ENCODE data around the gene HTRA2. TPM values are rescaled to one million over a fixed set of nuclear protein-coding genes. Genes with fewer than 3 reads are reported as not detected.

HTRA2 gene
- total and polyA plus RNA-seq, 4 donors, result 32.0 to 57.3 (median 51.5) TPM

DNA sequence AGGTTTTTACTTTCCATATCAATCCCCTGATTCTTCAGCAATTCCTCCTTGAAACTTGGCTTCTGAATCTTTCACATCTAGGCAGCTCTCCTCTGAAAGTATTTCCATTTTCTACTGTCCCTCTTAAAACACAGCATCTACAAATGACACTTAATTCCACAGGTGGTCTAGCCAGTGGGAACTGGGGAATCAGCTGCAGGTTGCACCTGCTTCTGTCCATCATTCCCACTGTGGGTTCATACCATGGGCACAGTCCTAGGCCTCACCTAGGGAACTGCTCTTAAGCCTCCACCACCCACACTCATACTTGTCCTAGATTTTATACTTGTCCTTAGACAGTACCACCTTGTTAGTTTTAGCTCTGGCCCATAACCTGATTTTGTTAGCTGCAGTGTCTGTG is 21.8 kb downstream of the HTRA2 start:
- Histone ChIP-seq H3K4me1 (ENCODE audit: control insufficient read depth, insufficient read depth, low read length) (peaks cover 58% of the 10 kb centered on the region), H3K27me3 (ENCODE audit: control insufficient read depth, insufficient read depth, low read length) (peaks cover 23% of the 10 kb centered on the region)
- no peak for DNase-seq (ENCODE audit: low read depth in 4 of 6, low spot score in 6 of 6)

DNA sequence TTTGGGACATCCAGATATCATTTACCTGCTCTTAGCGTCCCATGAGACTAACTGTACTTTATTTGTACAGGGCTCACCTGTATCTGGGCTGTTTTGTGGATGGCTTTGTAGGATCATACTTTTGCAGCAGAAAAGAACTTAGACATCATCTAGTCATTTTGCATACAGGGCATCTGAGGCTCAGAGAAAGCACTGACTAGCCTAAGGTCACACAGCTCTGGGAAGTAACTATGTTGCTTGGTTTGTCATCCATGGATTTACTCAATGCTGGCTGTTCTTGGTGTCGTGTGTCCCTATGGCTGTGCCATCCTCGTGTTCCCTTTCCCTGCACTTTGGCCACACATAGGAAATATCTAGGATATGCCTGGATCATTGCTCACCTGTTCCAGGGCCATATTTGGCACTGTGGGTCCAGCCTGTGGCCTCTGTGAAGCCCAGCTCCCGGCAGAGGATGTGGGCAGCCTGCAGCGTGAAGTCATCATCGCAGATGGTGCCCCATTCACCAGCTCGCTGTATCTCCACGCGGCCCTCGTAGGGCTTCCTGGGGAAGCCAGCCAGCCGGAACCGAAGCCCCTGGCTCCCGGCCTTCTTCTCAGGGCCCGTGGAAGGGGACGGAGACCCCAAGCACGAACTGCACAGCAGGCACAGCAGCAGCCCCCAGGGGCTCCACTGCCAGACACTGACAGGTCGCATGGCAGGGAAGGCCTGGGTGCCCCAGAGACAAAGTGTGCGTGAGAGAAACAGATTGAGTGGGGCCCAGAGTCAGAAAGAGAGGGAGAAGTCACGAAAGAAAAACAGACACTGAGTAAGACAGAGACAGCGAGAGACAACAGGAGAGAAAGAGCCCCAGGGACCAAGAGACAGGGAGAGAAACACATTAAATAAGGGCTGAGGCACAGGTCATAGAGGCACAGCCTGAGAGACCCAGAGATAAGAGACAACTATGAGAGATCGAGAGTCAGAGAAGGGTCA is 22.5 kb downstream of the HTRA2 start:
- no peak for DNase-seq (ENCODE audit: low read depth in 4 of 6, low spot score in 6 of 6)
- Histone ChIP-seq H3K9me3 (ENCODE audit: control insufficient read depth, insufficient read depth, low read length) (no peaks in the 10 kb centered on the region), H3K36me3 (ENCODE audit: control insufficient read depth, insufficient read depth, low read length) (peaks cover 20% of the 10 kb centered on the region), H3K4me3 (ENCODE audit: low read depth, low read length) (peak overlapping the region; percentile 77), H3K27ac (ENCODE audit: low read depth, low read length) (peak overlapping the region; percentile 95), H3K27me3 (ENCODE audit: control insufficient read depth, insufficient read depth, low read length) (peaks cover 25% of the 10 kb centered on the region), H3K4me1 (ENCODE audit: control insufficient read depth, insufficient read depth, low read length) (peaks cover 58% of the 10 kb centered on the region)
- 58% methylated on average over 21 of the region's 21 CpGs for WGBS (ENCODE audit: insufficient coverage)

More for the DNA sequence above, 21.8 kb downstream of the HTRA2 start:
- no peaks in the 10 kb centered on the region for H3K9me3 ChIP-seq (ENCODE audit: control insufficient read depth, insufficient read depth, low read length)
- H3K27ac ChIP-seq (ENCODE audit: low read depth, low read length), result no peak overlapping the region
- H3K36me3 ChIP-seq (ENCODE audit: control insufficient read depth, insufficient read depth, low read length), result peaks cover 15% of the 10 kb centered on the region
- no peak overlapping the region for H3K4me3 ChIP-seq (ENCODE audit: low read depth, low read length)

DNA sequence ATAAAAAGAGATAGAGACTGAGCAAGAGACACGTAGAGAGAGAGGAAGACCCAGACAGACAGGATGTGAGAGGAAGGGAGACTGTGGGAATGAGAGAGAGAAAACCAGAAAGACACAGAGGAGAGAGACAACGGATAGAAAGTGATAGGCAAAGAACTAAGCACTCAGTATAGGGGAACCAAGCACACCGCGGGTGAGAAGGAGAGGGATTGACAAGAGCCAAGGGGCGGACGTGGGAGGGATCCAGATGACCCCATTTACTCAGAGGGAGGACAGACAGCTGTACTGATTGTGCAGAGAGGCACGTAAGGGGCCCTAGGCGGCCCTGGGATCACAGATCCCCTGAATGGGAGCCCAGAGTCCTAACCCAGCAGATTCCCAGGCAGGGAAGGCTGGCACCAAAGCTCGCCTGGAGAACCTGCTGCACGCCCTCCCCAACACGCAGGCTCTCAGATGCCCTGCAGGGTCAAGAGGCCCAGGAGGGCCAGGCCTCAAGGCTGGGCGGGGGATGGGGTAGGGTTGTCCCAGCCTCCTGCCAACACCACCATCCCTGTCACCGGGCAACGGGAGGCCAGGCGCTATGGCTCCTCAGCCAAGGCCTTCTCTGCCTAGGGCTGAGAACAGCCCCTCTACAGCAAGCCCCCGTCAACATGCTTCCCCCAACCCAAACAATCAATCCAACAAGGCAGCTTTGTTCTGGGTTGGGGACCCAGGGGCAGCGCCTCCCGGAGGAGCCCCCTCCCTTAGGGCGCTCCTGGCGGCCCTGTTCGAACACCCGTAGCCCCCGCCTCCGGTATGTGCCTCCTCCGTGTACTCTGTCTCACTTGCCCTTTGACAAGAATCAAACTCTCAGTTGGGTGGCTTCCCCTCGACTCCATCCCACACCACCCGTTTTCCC is 23.4 kb downstream of the HTRA2 start:
- H3K27me3 ChIP-seq (ENCODE audit: control insufficient read depth, insufficient read depth, low read length), result peaks cover 25% of the 10 kb centered on the region
- WGBS (ENCODE audit: insufficient coverage), result 15% methylated on average over 26 of the region's 27 CpGs
- peaks cover 57% of the 10 kb centered on the region for H3K4me1 ChIP-seq (ENCODE audit: control insufficient read depth, insufficient read depth, low read length)
- H3K4me3 ChIP-seq (ENCODE audit: low read depth, low read length), result peak overlapping the region; percentile 77
- no peaks in the 10 kb centered on the region for H3K9me3 ChIP-seq (ENCODE audit: control insufficient read depth, insufficient read depth, low read length)
- H3K36me3 ChIP-seq (ENCODE audit: control insufficient read depth, insufficient read depth, low read length), result peaks cover 20% of the 10 kb centered on the region
- peak in 2 of 6 donors; percentile 56 to 67 for DNase-seq (ENCODE audit: low read depth in 4 of 6, low spot score in 6 of 6)
- peak overlapping the region; percentile 95 for H3K27ac ChIP-seq (ENCODE audit: low read depth, low read length)

DNA sequence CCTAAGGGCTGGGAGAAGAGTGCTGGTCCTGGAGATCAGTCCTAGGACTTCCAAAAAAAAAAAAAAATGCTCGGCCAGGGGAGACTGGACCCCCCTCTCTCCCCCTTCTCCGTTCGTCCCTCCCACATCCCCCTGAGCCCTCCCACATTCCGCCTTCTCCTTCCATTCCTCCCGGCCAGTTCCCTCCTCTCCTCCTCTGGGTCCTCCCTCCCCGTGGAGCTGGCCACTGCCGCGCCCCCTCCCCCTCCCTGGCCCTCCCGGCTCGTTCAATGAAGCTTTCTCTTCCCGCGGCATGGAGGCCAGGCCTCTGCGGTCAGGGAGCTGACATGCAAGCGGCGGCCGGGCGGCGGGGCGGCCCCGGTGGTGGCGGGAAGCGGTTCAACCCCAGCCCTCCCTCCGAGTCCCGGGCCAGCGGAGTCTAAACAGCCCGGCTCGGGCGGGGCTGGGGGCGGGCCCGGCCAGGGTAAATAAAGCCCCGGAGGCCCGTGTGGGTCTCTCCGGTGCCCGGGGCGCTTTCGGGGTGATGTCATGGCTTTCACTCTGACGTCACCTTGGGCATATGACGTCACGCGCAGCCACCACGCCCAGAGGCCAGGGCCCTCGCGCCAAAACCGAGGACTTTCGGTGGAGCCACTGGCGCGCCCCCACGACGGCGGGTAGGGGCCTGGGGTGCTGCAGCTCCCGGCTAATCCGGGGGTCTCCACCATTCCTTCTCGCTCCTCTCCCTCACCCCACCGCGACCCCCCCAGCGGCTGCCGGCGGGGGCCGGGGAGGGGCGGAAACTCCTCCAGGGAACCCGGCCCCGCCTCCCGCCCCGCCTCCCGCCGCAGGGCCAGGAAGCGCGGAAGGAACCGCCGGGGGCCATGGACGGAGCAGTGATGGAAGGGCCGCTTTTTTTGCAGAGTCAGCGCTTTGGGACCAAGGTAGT is 24.4 kb downstream of the HTRA2 start, which contains the start of the genes DOK1 and LOXL3:
Gene DOK1 (plus strand): TSS at position 829 of the 928 bp plus-strand sequence. CDS start 35 bp downstream, at position 864.
Gene LOXL3 (minus strand): TSS at position 51 of the 928 bp plus-strand sequence. CDS start 1,308 bp downstream, outside the sequence.
- no peaks in the 10 kb centered on the region for H3K9me3 ChIP-seq (ENCODE audit: control insufficient read depth, insufficient read depth, low read length)
- peak in 3 of 6 donors; percentile 73 to 95 (median 89) for DNase-seq (ENCODE audit: low read depth in 4 of 6, low spot score in 6 of 6)
- H3K4me1 ChIP-seq (ENCODE audit: control insufficient read depth, insufficient read depth, low read length), result peaks cover 50% of the 10 kb centered on the region
- peak within 1 kb of the TSS; percentile 77 for H3K4me3 ChIP-seq (ENCODE audit: low read depth, low read length)
- H3K36me3 ChIP-seq (ENCODE audit: control insufficient read depth, insufficient read depth, low read length), result peaks cover 20% of the 10 kb centered on the region
- peak within 1 kb of the TSS; percentile 95 for H3K27ac ChIP-seq (ENCODE audit: low read depth, low read length)
- peaks cover 25% of the 10 kb centered on the region for H3K27me3 ChIP-seq (ENCODE audit: control insufficient read depth, insufficient read depth, low read length)
- WGBS (ENCODE audit: insufficient coverage), result 0% methylated on average over 71 of the region's 73 CpGs

DNA sequence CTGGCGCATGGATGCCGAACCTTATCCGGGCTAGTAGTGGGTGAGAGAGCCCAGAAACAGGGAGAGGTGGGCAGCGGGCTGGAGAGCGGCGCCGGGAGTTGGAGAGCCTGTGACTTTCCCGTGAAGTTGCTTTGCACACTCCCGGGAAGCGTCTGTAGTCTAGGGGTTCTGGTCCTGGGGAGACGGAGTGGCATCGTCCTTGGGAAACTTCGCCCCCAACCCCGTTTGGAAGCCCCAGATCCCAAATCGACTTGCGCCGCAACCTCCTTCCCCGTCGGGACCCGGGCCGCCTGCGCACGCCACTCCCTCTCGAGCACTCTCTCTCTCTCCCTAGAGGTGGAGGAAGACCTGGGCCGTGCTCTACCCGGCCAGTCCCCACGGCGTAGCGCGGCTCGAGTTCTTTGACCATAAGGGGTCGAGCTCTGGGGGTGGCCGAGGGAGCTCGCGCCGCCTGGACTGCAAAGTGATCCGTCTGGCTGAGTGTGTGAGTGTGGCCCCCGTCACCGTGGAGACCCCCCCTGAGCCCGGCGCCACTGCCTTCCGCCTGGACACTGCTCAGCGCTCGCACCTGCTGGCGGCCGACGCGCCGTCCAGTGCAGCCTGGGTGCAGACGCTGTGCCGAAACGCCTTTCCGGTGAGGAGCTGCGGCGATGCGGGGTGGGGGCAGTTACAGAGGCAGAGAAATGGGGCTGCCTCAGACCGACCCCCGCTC is 25.2 kb downstream of the HTRA2 start:
- DNase-seq (ENCODE audit: low read depth in 4 of 6, low spot score in 6 of 6), result no peak
- Histone ChIP-seq H3K27ac (ENCODE audit: low read depth, low read length) (peak overlapping the region; percentile 95), H3K4me3 (ENCODE audit: low read depth, low read length) (peak overlapping the region; percentile 77), H3K4me1 (ENCODE audit: control insufficient read depth, insufficient read depth, low read length) (peaks cover 42% of the 10 kb centered on the region), H3K36me3 (ENCODE audit: control insufficient read depth, insufficient read depth, low read length) (peaks cover 14% of the 10 kb centered on the region), H3K9me3 (ENCODE audit: control insufficient read depth, insufficient read depth, low read length) (no peaks in the 10 kb centered on the region), H3K27me3 (ENCODE audit: control insufficient read depth, insufficient read depth, low read length) (peaks cover 24% of the 10 kb centered on the region)
- WGBS (ENCODE audit: insufficient coverage), result 1% methylated on average over 54 of the region's 58 CpGs

DNA sequence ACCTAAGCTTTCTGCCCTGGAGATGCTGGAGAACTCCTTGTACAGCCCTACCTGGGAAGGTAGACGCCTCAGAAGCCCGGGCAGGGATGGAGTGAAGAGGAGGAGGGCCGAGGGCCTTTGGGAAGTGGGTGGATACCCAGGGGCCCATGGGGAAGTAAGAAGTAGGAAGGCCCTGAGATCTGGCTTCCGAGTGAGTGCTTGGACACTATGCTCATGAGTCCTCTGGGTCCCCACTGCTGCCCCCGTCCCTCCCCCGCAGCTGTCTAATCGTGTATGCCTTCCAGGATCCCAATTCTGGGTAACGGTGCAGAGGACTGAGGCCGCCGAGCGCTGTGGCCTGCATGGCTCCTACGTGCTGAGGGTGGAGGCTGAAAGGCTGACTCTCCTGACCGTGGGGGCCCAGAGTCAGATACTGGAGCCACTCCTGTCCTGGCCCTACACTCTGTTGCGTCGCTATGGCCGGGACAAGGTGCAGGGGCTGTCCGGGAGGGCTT is 25.9 kb downstream of the HTRA2 start:
- Histone ChIP-seq H3K9me3 (ENCODE audit: control insufficient read depth, insufficient read depth, low read length) (no peaks in the 10 kb centered on the region), H3K4me3 (ENCODE audit: low read depth, low read length) (peak overlapping the region; percentile 77), H3K27ac (ENCODE audit: low read depth, low read length) (peak overlapping the region; percentile 95), H3K27me3 (ENCODE audit: control insufficient read depth, insufficient read depth, low read length) (peaks cover 31% of the 10 kb centered on the region), H3K4me1 (ENCODE audit: control insufficient read depth, insufficient read depth, low read length) (peaks cover 38% of the 10 kb centered on the region), H3K36me3 (ENCODE audit: control insufficient read depth, insufficient read depth, low read length) (peaks cover 14% of the 10 kb centered on the region)
- WGBS (ENCODE audit: insufficient coverage), result 46% methylated on average over 17 of the region's 17 CpGs
- no peak for DNase-seq (ENCODE audit: low read depth in 4 of 6, low spot score in 6 of 6)

DNA sequence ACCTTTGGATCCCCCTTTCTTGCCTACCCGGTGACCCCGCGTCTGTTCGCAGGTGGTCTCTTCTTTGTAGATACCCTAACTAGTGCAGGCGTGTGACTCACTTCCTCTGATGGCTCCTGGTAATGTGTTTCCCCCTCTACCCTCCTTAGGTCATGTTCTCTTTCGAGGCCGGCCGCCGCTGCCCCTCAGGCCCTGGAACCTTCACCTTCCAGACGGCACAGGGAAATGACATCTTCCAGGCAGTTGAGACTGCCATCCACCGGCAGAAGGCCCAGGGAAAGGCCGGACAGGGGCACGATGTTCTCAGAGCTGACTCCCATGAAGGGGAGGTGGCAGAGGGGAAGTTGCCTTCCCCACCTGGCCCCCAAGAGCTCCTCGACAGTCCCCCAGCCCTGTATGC is 26.4 kb downstream of the HTRA2 start:
- Histone ChIP-seq H3K4me1 (ENCODE audit: control insufficient read depth, insufficient read depth, low read length) (peaks cover 38% of the 10 kb centered on the region), H3K4me3 (ENCODE audit: low read depth, low read length) (no peak overlapping the region), H3K9me3 (ENCODE audit: control insufficient read depth, insufficient read depth, low read length) (no peaks in the 10 kb centered on the region), H3K36me3 (ENCODE audit: control insufficient read depth, insufficient read depth, low read length) (peaks cover 14% of the 10 kb centered on the region), H3K27me3 (ENCODE audit: control insufficient read depth, insufficient read depth, low read length) (peaks cover 33% of the 10 kb centered on the region), H3K27ac (ENCODE audit: low read depth, low read length) (no peak overlapping the region)
- DNase-seq (ENCODE audit: low read depth in 4 of 6, low spot score in 6 of 6), result no peak
- WGBS (ENCODE audit: insufficient coverage), result 80% methylated on average over 14 of the region's 14 CpGs

DNA sequence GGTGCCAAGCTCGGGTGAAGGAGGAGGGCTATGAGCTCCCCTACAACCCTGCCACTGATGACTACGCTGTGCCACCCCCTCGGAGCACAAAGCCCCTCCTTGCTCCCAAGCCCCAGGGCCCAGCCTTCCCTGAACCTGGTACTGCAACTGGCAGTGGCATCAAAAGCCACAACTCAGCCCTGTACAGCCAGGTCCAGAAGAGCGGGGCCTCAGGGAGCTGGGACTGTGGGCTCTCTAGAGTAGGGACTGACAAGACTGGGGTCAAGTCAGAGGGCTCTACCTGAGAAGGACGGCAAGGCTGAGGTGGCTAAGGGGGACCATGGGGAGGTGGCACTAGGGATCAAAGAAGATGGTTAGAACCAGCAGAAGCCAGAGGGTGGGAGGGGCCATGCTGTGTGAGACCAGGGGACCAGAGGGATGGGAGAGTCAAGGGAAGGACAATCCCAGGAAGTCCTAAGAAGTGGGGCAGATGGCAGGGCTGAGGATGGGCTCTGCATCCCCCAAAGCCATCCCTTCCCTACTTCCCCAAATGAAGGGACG is 27.2 kb downstream of the HTRA2 start:
- Histone ChIP-seq H3K4me3 (ENCODE audit: low read depth, low read length) (no peak overlapping the region), H3K36me3 (ENCODE audit: control insufficient read depth, insufficient read depth, low read length) (peaks cover 14% of the 10 kb centered on the region), H3K27ac (ENCODE audit: low read depth, low read length) (no peak overlapping the region), H3K4me1 (ENCODE audit: control insufficient read depth, insufficient read depth, low read length) (peaks cover 38% of the 10 kb centered on the region), H3K27me3 (ENCODE audit: control insufficient read depth, insufficient read depth, low read length) (peaks cover 39% of the 10 kb centered on the region), H3K9me3 (ENCODE audit: control insufficient read depth, insufficient read depth, low read length) (no peaks in the 10 kb centered on the region)
- no peak for DNase-seq (ENCODE audit: low read depth in 4 of 6, low spot score in 6 of 6)
- WGBS (ENCODE audit: insufficient coverage), result 96% methylated on average over 5 of the region's 6 CpGs

Data from spinal cord (tissue), 10 donors.